SK-N-SH treated with all-trans-retinoic acid at 6 μM for 48 hours (cell line): Measurements from ENCODE around the gene IPO5.

Experiments
- ATAC-seq: fragments of 200-7000 bp; cut with Tn5 transposase; 3 replicates; pipeline ENCODE4 v1.9.1; 2020; ENCODE audit warnings: mild to moderate bottlenecking, moderate library complexity
- ARNTL ChIP-seq: fragments of 450-650 bp; formaldehyde crosslinking; IDR thresholded peaks from 2 replicates; pipeline ENCODE4 v1.5.0; 2020; ENCODE audit warnings: low read depth, mild to moderate bottlenecking, moderate library complexity, borderline replicate concordance
- BACH2 ChIP-seq: fragments of 250-450 bp; sonication (Bioruptor Pico); IDR thresholded peaks from 2 replicates; pipeline ENCODE4 v1.9.0; 2021; ENCODE audit warnings: mild to moderate bottlenecking, borderline replicate concordance
- CSDC2 ChIP-seq: fragments of 250-450 bp; sonication (Bioruptor Pico); IDR thresholded peaks from 2 replicates; pipeline ENCODE4 v1.5.0; 2020; ENCODE audit warnings: mild to moderate bottlenecking, moderate library complexity
- ESRRG ChIP-seq: fragments of 250-450 bp; sonication (Bioruptor Pico); IDR thresholded peaks from 2 replicates; pipeline ENCODE4 v1.6.1; 2021; ENCODE audit warnings: mild to moderate bottlenecking
- GLIS3 ChIP-seq: fragments of 250-450 bp; sonication (Bioruptor Pico); IDR thresholded peaks from 2 replicates; pipeline ENCODE4 v1.5.0; 2020; ENCODE audit warnings: mild to moderate bottlenecking, moderate library complexity
- OSR1 ChIP-seq: fragments of 250-450 bp; sonication (Bioruptor Pico); IDR thresholded peaks from 2 replicates; pipeline ENCODE4 v1.8.0; 2022; ENCODE audit warnings: moderate library complexity, mild to moderate bottlenecking, inconsistent platforms
- PPARA ChIP-seq: fragments of 250-450 bp; sonication (Bioruptor Pico); IDR thresholded peaks from 2 replicates; pipeline ENCODE4 v1.5.0; 2020; ENCODE audit warnings: mild to moderate bottlenecking, borderline replicate concordance
- RARB ChIP-seq: fragments of 250-450 bp; sonication (Bioruptor Pico); IDR thresholded peaks from 2 replicates; pipeline ENCODE4 v1.8.0; 2021; ENCODE audit warnings: mild to moderate bottlenecking, moderate library complexity
- SNAI2 ChIP-seq: fragments of 250-450 bp; sonication (Bioruptor Pico); IDR thresholded peaks from 2 replicates; pipeline ENCODE4 v1.5.0; 2020; ENCODE audit warnings: mild to moderate bottlenecking, moderate library complexity
- TCF4 ChIP-seq: fragments of 250-450 bp; sonication (Bioruptor Pico); IDR thresholded peaks from 2 replicates; pipeline ENCODE4 v1.8.0; 2021; ENCODE audit warnings: mild to moderate bottlenecking, moderate library complexity, borderline replicate concordance
- TOX ChIP-seq: fragments of 250-450 bp; sonication (Bioruptor Pico); IDR thresholded peaks from 2 replicates; pipeline ENCODE4 v1.8.0; 2021; ENCODE audit warnings: mild to moderate bottlenecking, moderate library complexity, borderline replicate concordance
- ZFP3 ChIP-seq: fragments of 250-450 bp; sonication (Bioruptor Pico); IDR thresholded peaks from 2 replicates; pipeline ENCODE4 v1.5.0; 2020; ENCODE audit warnings: mild to moderate bottlenecking, moderate library complexity
- ZNF565 ChIP-seq: fragments of 450-650 bp; formaldehyde crosslinking; conservative IDR thresholded peaks from 2 replicates; pipeline ENCODE4 v1.5.0; 2020; ENCODE audit warnings: low read depth, mild to moderate bottlenecking, moderate library complexity
- ZNF70 ChIP-seq: fragments of 450-650 bp; formaldehyde crosslinking; IDR thresholded peaks from 2 replicates; pipeline ENCODE4 v1.5.0; 2020; ENCODE audit warnings: mild to moderate bottlenecking, moderate library complexity
- ZNF8 ChIP-seq: fragments of 450-650 bp; formaldehyde crosslinking; IDR thresholded peaks from 2 replicates; pipeline ENCODE4 v1.5.0; 2020; ENCODE audit warnings: mild to moderate bottlenecking, moderate library complexity
- TF ChIP-seq, protein P1 (sequence below): fragments of 250-450 bp; sonication (Bioruptor Pico); IDR thresholded peaks from 2 replicates; pipeline ENCODE4 v1.5.1; 2021; ENCODE audit warnings: mild to moderate bottlenecking, moderate library complexity
- TF ChIP-seq, protein P2 (sequence below): fragments of 250-450 bp; sonication (Bioruptor Pico); IDR thresholded peaks from 2 replicates; pipeline ENCODE4 v1.5.1; 2020; ENCODE audit warnings: low read depth, mild to moderate bottlenecking, moderate library complexity
- TF ChIP-seq, protein P3 (sequence below): fragments of 250-450 bp; sonication (Bioruptor Pico); IDR thresholded peaks from 2 replicates; pipeline ENCODE4 v1.8.0; 2021; ENCODE audit warnings: low read depth, mild to moderate bottlenecking, moderate library complexity, borderline replicate concordance
- TF ChIP-seq, protein P4 (sequence below): fragments of 250-450 bp; sonication (Bioruptor Pico); IDR thresholded peaks from 2 replicates; pipeline ENCODE4 v1.8.0; 2020; ENCODE audit warnings: mild to moderate bottlenecking, moderate library complexity, borderline replicate concordance
- TF ChIP-seq, protein P5 (sequence below): fragments of 250-450 bp; sonication (Bioruptor Pico); IDR thresholded peaks from 2 replicates; pipeline ENCODE4 v1.5.0; 2020; ENCODE audit warnings: mild to moderate bottlenecking, moderate library complexity

Gene IPO5

DNA sequence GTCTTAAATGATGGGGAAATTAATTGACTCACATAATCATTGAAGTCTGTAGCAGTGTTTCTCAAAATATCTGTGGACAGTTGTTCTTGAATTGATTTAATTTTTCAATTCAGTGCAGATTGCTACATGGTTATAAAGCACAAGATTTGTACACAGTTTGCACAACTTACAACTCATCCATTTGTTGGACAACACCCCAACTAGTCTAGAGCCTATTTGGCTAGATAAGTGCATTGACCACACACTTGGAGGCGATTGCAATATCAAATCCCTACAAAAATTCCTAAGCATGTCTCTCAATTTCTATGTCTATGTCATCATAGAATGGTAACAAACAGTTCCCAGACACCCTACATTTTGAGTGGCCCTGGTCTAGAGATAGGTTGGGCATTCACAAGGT, 48.0 kb upstream of the IPO5 start:
- ATAC-seq: no peak
- TF ChIP-seq GLIS3 (CRISPR knock-in tag): no peak
- no peak for TF ChIP-seq OSR1 (CRISPR knock-in tag)
- no peak for TF ChIP-seq BACH2 (CRISPR knock-in tag)
- TF ChIP-seq ESRRG: no peak
- TF ChIP-seq, protein P1, sequence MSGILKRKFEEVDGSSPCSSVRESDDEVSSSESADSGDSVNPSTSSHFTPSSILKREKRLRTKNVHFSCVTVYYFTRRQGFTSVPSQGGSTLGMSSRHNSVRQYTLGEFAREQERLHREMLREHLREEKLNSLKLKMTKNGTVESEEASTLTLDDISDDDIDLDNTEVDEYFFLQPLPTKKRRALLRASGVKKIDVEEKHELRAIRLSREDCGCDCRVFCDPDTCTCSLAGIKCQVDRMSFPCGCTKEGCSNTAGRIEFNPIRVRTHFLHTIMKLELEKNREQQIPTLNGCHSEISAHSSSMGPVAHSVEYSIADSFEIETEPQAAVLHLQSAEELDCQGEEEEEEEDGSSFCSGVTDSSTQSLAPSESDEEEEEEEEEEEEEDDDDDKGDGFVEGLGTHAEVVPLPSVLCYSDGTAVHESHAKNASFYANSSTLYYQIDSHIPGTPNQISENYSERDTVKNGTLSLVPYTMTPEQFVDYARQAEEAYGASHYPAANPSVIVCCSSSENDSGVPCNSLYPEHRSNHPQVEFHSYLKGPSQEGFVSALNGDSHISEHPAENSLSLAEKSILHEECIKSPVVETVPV: no peak
- TF ChIP-seq, protein P2, sequence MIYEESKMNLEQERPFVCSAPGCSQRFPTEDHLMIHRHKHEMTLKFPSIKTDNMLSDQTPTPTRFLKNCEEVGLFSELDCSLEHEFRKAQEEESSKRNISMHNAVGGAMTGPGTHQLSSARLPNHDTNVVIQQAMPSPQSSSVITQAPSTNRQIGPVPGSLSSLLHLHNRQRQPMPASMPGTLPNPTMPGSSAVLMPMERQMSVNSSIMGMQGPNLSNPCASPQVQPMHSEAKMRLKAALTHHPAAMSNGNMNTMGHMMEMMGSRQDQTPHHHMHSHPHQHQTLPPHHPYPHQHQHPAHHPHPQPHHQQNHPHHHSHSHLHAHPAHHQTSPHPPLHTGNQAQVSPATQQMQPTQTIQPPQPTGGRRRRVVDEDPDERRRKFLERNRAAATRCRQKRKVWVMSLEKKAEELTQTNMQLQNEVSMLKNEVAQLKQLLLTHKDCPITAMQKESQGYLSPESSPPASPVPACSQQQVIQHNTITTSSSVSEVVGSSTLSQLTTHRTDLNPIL (CRISPR knock-in tag): no peak
- no peak for TF ChIP-seq ZNF8 (CRISPR knock-in tag)
- TF ChIP-seq, protein P3, sequence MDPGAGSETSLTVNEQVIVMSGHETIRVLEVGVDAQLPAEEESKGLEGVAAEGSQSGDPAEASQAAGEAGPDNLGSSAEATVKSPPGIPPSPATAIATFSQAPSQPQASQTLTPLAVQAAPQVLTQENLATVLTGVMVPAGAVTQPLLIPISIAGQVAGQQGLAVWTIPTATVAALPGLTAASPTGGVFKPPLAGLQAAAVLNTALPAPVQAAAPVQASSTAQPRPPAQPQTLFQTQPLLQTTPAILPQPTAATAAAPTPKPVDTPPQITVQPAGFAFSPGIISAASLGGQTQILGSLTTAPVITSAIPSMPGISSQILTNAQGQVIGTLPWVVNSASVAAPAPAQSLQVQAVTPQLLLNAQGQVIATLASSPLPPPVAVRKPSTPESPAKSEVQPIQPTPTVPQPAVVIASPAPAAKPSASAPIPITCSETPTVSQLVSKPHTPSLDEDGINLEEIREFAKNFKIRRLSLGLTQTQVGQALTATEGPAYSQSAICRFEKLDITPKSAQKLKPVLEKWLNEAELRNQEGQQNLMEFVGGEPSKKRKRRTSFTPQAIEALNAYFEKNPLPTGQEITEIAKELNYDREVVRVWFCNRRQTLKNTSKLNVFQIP (CRISPR knock-in tag): no peak
- no peak for TF ChIP-seq TCF4
- TF ChIP-seq, protein P4, sequence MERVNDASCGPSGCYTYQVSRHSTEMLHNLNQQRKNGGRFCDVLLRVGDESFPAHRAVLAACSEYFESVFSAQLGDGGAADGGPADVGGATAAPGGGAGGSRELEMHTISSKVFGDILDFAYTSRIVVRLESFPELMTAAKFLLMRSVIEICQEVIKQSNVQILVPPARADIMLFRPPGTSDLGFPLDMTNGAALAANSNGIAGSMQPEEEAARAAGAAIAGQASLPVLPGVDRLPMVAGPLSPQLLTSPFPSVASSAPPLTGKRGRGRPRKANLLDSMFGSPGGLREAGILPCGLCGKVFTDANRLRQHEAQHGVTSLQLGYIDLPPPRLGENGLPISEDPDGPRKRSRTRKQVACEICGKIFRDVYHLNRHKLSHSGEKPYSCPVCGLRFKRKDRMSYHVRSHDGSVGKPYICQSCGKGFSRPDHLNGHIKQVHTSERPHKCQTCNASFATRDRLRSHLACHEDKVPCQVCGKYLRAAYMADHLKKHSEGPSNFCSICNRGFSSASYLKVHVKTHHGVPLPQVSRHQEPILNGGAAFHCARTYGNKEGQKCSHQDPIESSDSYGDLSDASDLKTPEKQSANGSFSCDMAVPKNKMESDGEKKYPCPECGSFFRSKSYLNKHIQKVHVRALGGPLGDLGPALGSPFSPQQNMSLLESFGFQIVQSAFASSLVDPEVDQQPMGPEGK: no peak
- TF ChIP-seq RARB (CRISPR knock-in tag): no peak
- no peak for TF ChIP-seq ZNF70 (CRISPR knock-in tag)
- TF ChIP-seq PPARA (CRISPR knock-in tag): no peak
- TF ChIP-seq ARNTL (CRISPR knock-in tag): no peak
- no peak for TF ChIP-seq ZNF565 (CRISPR knock-in tag)
- TF ChIP-seq, protein P5, sequence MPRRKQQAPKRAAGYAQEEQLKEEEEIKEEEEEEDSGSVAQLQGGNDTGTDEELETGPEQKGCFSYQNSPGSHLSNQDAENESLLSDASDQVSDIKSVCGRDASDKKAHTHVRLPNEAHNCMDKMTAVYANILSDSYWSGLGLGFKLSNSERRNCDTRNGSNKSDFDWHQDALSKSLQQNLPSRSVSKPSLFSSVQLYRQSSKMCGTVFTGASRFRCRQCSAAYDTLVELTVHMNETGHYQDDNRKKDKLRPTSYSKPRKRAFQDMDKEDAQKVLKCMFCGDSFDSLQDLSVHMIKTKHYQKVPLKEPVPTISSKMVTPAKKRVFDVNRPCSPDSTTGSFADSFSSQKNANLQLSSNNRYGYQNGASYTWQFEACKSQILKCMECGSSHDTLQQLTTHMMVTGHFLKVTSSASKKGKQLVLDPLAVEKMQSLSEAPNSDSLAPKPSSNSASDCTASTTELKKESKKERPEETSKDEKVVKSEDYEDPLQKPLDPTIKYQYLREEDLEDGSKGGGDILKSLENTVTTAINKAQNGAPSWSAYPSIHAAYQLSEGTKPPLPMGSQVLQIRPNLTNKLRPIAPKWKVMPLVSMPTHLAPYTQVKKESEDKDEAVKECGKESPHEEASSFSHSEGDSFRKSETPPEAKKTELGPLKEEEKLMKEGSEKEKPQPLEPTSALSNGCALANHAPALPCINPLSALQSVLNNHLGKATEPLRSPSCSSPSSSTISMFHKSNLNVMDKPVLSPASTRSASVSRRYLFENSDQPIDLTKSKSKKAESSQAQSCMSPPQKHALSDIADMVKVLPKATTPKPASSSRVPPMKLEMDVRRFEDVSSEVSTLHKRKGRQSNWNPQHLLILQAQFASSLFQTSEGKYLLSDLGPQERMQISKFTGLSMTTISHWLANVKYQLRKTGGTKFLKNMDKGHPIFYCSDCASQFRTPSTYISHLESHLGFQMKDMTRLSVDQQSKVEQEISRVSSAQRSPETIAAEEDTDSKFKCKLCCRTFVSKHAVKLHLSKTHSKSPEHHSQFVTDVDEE (CRISPR knock-in tag): no peak
- no peak for TF ChIP-seq CSDC2 (CRISPR knock-in tag)
- TF ChIP-seq SNAI2 (CRISPR knock-in tag): no peak

DNA sequence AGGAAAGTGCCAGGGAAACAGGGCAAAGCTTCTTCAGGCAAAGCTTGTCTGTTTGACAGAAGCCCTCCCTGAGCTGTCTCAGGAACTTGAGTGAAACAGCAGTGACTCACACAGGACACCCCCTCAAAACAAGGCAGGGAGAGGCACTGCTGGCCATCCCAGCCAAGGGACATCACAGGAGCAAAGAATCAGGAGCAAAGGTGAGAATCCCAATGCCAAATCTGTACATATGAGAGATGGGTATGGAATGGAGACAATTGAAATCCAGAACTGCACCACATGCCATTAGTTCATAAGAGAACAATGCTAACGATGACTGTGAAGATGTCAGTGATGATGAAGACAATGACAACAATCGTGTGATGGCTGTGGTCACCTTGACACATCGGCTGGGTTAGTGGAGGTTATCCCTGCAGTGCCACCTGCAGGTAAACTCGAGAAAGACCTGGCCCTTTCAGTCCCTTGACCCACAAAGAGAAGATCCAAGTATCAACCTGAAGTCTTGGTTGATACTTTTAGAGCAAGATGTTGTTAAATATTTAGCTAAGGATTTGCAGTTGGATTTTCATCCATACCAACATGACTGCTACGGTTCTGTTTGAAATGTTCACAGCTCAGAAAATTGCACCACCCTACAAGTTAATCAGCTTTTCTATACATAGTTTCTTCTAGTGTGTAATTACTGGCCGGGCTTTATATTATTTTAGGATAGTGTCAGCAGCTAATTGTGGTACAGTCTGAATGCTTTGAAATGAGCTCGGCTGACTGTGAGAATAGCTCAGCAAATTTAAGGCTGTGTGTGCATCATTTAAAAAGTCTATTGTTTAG, 42.0 kb upstream of the IPO5 start:
- ATAC-seq: peak; percentile 79
- no peak for TF ChIP-seq ZFP3 (CRISPR knock-in tag)
- TF ChIP-seq, protein P1: no peak
- no peak for TF ChIP-seq PPARA (CRISPR knock-in tag)
- no peak for TF ChIP-seq TOX
- TF ChIP-seq, protein P2 (CRISPR knock-in tag): no peak
